Panc1 (cell line): ENCODE measurements around the gene LAIR2. TPM values are rescaled to one million over a fixed set of nuclear protein-coding genes. Genes with fewer than 3 reads are reported as not detected.
A peak's percentile ranks its signal among the peaks of the same experiment; 100 is the strongest.

Experiments used
- ATAC-seq: fragments of 200-7000 bp; cut with Tn5 transposase; 2 replicates; pipeline ENCODE4 v1.9.1; 2020; ENCODE audit warnings: mild to moderate bottlenecking, moderate library complexity
- BruUV-seq: library from RNA; stranded (reverse); fragments of 400-500 nt; replicated peaks from 2 replicates; lab custom pipeline; 2021; lab: Mats Ljungman, UMichigan
- CTCF ChIA-PET: fragments of 300-600 bp; sonication (Branson Sonifier 250); formaldehyde crosslinking; loops from one replicate; lab custom pipeline; 2022; ENCODE audit warnings: antibody characterized with exemption; lab: Charles Lee
- POLR2A ChIA-PET: fragments of 300-600 bp; sonication (Branson Sonifier 250); formaldehyde crosslinking; loops from one replicate; lab custom pipeline; 2022; ENCODE audit warnings: antibody characterized with exemption; lab: Charles Lee
- DNase-seq: peaks from one replicate; pipeline ENCODE4 v3.0.0-alpha.2; 2010; ENCODE audit warnings: low read depth, low spot score
- H3K27ac ChIP-seq: 2 replicates; pipeline ENCODE4 v1.5.1; 2011; ENCODE audit warnings: mild to moderate bottlenecking, low read length, inconsistent platforms
- H3K27me3 ChIP-seq: fragments of 200-500 bp; sonication (Bioruptor generic); 2 replicates; pipeline ENCODE4 v1.6.0; 2014; ENCODE audit warnings: low read length, inconsistent platforms; ENCODE audit not compliant: control insufficient read depth, insufficient read depth
- H3K36me3 ChIP-seq: fragments of 200-500 bp; sonication (Bioruptor generic); 2 replicates; pipeline ENCODE4 v1.5.1; 2014; ENCODE audit warnings: inconsistent platforms, mild to moderate bottlenecking, low read length, moderate library complexity; ENCODE audit not compliant: control insufficient read depth, insufficient read depth
- H3K4me1 ChIP-seq: 2 replicates; pipeline ENCODE4 v1.5.1; 2011; ENCODE audit warnings: inconsistent platforms, mild to moderate bottlenecking, low read length, moderate library complexity; ENCODE audit not compliant: control insufficient read depth, insufficient read depth
- H3K4me3 ChIP-seq, 2 experiments: 2 replicates each; pipeline ENCODE4 v1.5.1; 2011 to 2012; ENCODE audit warnings: low read depth in 2 of 2, low read length in 2 of 2, mild to moderate bottlenecking in 2 of 2, inconsistent platforms in 1 of 2, moderate library complexity in 1 of 2
- H3K9me3 ChIP-seq: fragments of 200-500 bp; sonication (Bioruptor generic); 2 replicates; pipeline ENCODE4 v1.5.1; 2014; ENCODE audit warnings: low read depth, mild to moderate bottlenecking, inconsistent platforms, low read length, moderate library complexity; ENCODE audit not compliant: control insufficient read depth, insufficient read depth
- CTCF ChIP-seq: fragments of 450-650 bp; IDR thresholded peaks from 2 replicates; pipeline ENCODE4 v1.5.1; 2017; ENCODE audit warnings: mild to moderate bottlenecking
- POLR2AphosphoS5 ChIP-seq: IDR thresholded peaks from 2 replicates; pipeline ENCODE4 v1.6.1; 2012; ENCODE audit warnings: mild to moderate bottlenecking, low read depth, low read length, moderate library complexity
- REST ChIP-seq, 2 experiments: IDR thresholded peaks; 2 replicates each; pipeline ENCODE4 v1.6.1; 2011 to 2012; ENCODE audit warnings: low read depth in 2 of 2, control low read depth in 1 of 2, low read length in 1 of 2, mild to moderate bottlenecking in 1 of 2, moderate library complexity in 1 of 2; ENCODE audit not compliant: insufficient read depth in 1 of 2
- SIN3A ChIP-seq: IDR thresholded peaks from 2 replicates; pipeline ENCODE4 v1.6.1; 2012; ENCODE audit warnings: low read depth, mild to moderate bottlenecking, low read length, moderate library complexity, borderline replicate concordance; ENCODE audit not compliant: insufficient read depth
- TCF7L2 ChIP-seq: IDR thresholded peaks from 2 replicates; pipeline ENCODE4 v1.6.1; 2011; ENCODE audit warnings: mild to moderate bottlenecking, low read depth, low read length, inconsistent platforms
- in situ Hi-C: cut with HindIII; loops from 2 replicates; pipeline ENCODE4 v1.10.0; 2016; ENCODE audit warnings: low sequenced_read_pairs, low pct_unique_long_range_greater_than_20kb
- intact Hi-C: fragments of 100-400 bp; cut with micrococcal nuclease; formaldehyde crosslinking; loops from one replicate; pipeline ENCODE4 v1.10.0; 2022; ENCODE audit not compliant: unreplicated experiment
- total RNA-seq: library from RNA; stranded (reverse); gene quantifications from one replicate; pipeline ENCODE4 v1.2.1, GENCODE V29; 2021; ENCODE audit not compliant: unreplicated experiment

LAIR2 gene
- total RNA-seq, 1 experiment from 2014 or later, result not detected

- H3K36me3 ChIP-seq, result no peaks in the 10 kb centered on the region
- intact Hi-C loops (loop anchor here (10.0 kb wide), 1 partner anchor 74 kb away; no protein-coding TSS in a partner anchor), in situ Hi-C loops (no loop called here)
- no peaks in the 10 kb centered on the region for H3K9me3 ChIP-seq
- no peak overlapping the region for H3K27ac ChIP-seq
- ATAC-seq, result no peak
- H3K27me3 ChIP-seq, result peaks cover 16% of the 10 kb centered on the region
- H3K4me1 ChIP-seq, result no peaks in the 10 kb centered on the region
- H3K4me3 ChIP-seq, result no peak overlapping the region
- BruUV-seq, result no TSS peak
- no peak for DNase-seq
- TF ChIP-seq CTCF, result no peak
- no peak for TF ChIP-seq TCF7L2
- TF ChIP-seq SIN3A, result no peak
- TF ChIP-seq REST (IDR thresholded peaks at IDR 0.05; ENCODE audit: insufficient read depth in 1 of 2, low read depth in 2 of 2, low read length in 1 of 2), result peak; percentile 71 to 78
- TF ChIP-seq POLR2AphosphoS5, result no peak
- CTCF ChIA-PET, result interaction anchor here (0.6 kb wide), 1 partner anchor 439 kb away, joined by 3 read pairs; no protein-coding TSS in a partner anchor
- POLR2A ChIA-PET, result no interaction called here
Observed at GRCh38 chr19:54558339-54558738, 55.7 kb downstream of the LAIR2 start.

Other genes with a start within 250 kb of the LAIR2 start
- 0.05 TPM for gene LILRB5, start 245.6 kb upstream of the LAIR2 start, total RNA-seq
- gene LILRB2, start 221.7 kb upstream of the LAIR2 start, total RNA-seq, result not detected
- not detected for gene LILRA5, start 189.7 kb upstream of the LAIR2 start, total RNA-seq
- not detected for gene LILRA4, start 163.7 kb upstream of the LAIR2 start, total RNA-seq
- 0.05 TPM for gene LAIR1, start 137.9 kb upstream of the LAIR2 start, total RNA-seq
- 0.62 TPM for gene TTYH1, start 87.4 kb upstream of the LAIR2 start, total RNA-seq
- gene LENG8, start 53.6 kb upstream of the LAIR2 start, total RNA-seq, result 268 TPM
- gene LENG9, start 39.1 kb upstream of the LAIR2 start, total RNA-seq, result 5.1 TPM
- gene CDC42EP5, start 29.5 kb upstream of the LAIR2 start, total RNA-seq, result 7.1 TPM
- gene LILRA2, start 71.0 kb downstream of the LAIR2 start, total RNA-seq, result not detected
- not detected for gene LILRA1, start 90.8 kb downstream of the LAIR2 start, total RNA-seq
- gene LILRB1, start 127.7 kb downstream of the LAIR2 start, total RNA-seq, result 0.08 TPM
- not detected for gene LILRB4, start 160.2 kb downstream of the LAIR2 start, total RNA-seq
- not detected for gene KIR3DL3, start 221.6 kb downstream of the LAIR2 start, total RNA-seq
- not detected for gene KIR2DL3, start 235.7 kb downstream of the LAIR2 start, total RNA-seq